RWPE1 (cell line): ENCODE data around the gene VARS2.

Experiments
- CTCF ChIA-PET: fragments of 350-600 bp; sonication (Branson Sonifier 250); formaldehyde crosslinking; extraction: SDS; loops from one replicate; lab custom pipeline; 2021; lab: Yijun Ruan, JAX
- POLR2A ChIA-PET: fragments of 400-600 bp; formaldehyde crosslinking; extraction: SDS; loops from one replicate; lab custom pipeline; 2020; ENCODE audit warnings: antibody characterized with exemption; ENCODE audit not compliant: low non-redundant PET; lab: Yijun Ruan, JAX
- DNase-seq: peaks from one replicate; pipeline ENCODE4 v3.0.0; 2012; ENCODE audit warnings: low spot score
- H3K27ac ChIP-seq: fragments of 450-650 bp; 2 replicates; pipeline ENCODE4 v1.5.1; 2017
- CTCF ChIP-seq: fragments of 450-650 bp; conservative IDR thresholded peaks from 2 replicates; pipeline ENCODE4 v1.5.1; 2017; ENCODE audit warnings: low read depth, mild to moderate bottlenecking

The VARS2 gene

GRCh38 chr6:30884521-30885480, 29.2 kb upstream of the VARS2 start:
- ChIA-PET CTCF (interaction anchor here (0.5 to 3.0 kb wide), 7 partner anchors 29 to 772 kb away, joined by 3 to 13 read pairs (median 4); partner anchors contain the start of gene VARS2), POLR2A (interaction anchor here (0.6 to 1.3 kb wide), 3 partner anchors 23 to 29 kb away, joined by 3 to 4 read pairs (median 4); partner anchors contain the start of gene VARS2)
- no peak for TF ChIP-seq CTCF
- peak overlapping the region; percentile 99 for H3K27ac ChIP-seq
- peak; percentile 60 for DNase-seq

- CTCF ChIA-PET, result interaction anchor here (0.6 kb wide), 1 partner anchor 163 kb away, joined by 3 read pairs; no protein-coding TSS in a partner anchor
- peak overlapping the region; percentile 99 for H3K27ac ChIP-seq
- POLR2A ChIA-PET, result interaction anchor here (0.6 to 1.0 kb wide), 3 partner anchors 22 to 28 kb away, joined by 3 to 5 read pairs (median 4); partner anchors contain the start of genes GTF2H4 and VARS2
- peak; percentile 46 for DNase-seq
- no peak for TF ChIP-seq CTCF
Measured at GRCh38 chr6:30885481-30885998, 28.5 kb upstream of the VARS2 start.

- ChIA-PET CTCF (interaction anchor here (0.6 kb wide), 2 partner anchors 28 to 58 kb away, joined by 3 to 4 read pairs; partner anchors contain the start of gene VARS2), POLR2A (interaction anchor here (0.7 kb wide), 1 partner anchor 22 kb away, joined by 5 read pairs; the partner anchor contains the start of gene GTF2H4)
- DNase-seq, result peak; percentile 96
- TF ChIP-seq CTCF, result no peak
- H3K27ac ChIP-seq, result peak overlapping the region; percentile 99
Measured at GRCh38 chr6:30885999-30886896, 27.8 kb upstream of the VARS2 start.

- peak overlapping the region; percentile 99 for H3K27ac ChIP-seq
- POLR2A ChIA-PET, result no interaction called here
- no peak for DNase-seq
- no peak for TF ChIP-seq CTCF
- CTCF ChIA-PET, result interaction anchor here (0.6 kb wide), 2 partner anchors 27 to 58 kb away, joined by 3 to 4 read pairs; partner anchors contain the start of gene VARS2
Measured at GRCh38 chr6:30886897-30887255, 27.2 kb upstream of the VARS2 start.

GRCh38 chr6:30887901-30888815, 25.9 kb upstream of the VARS2 start:
- ChIA-PET POLR2A (no interaction called here), CTCF (interaction anchor here (0.7 to 1.5 kb wide), 4 partner anchors 11 to 183 kb away, joined by 3 to 4 read pairs (median 3); partner anchors contain the start of gene VARS2)
- TF ChIP-seq CTCF, result no peak
- peak overlapping the region; percentile 84 for H3K27ac ChIP-seq
- DNase-seq, result no peak
